Hindlimb muscle (tissue), 1 donor: ENCODE results near the gene XYLT1. TPM values are rescaled to one million over a fixed set of nuclear protein-coding genes. Genes with fewer than 3 reads are reported as not detected.

Experiments used
- DNase-seq: peaks from one replicate; pipeline ENCODE4 v3.0.0-alpha.2; 2013
- polyA plus RNA-seq: library from polyadenylated mRNA; unstranded; fragments of 120-200 nt; gene quantifications from one replicate; pipeline ENCODE4 v1.2.1, GENCODE V29; 2013; ENCODE audit not compliant: insufficient read length

The XYLT1 gene
- polyA plus RNA-seq, 1 donor = 6.4 TPM

GRCh38 chr16:17257426-17258023 is 213.2 kb downstream of the XYLT1 start:
- no peak for DNase-seq

DNA sequence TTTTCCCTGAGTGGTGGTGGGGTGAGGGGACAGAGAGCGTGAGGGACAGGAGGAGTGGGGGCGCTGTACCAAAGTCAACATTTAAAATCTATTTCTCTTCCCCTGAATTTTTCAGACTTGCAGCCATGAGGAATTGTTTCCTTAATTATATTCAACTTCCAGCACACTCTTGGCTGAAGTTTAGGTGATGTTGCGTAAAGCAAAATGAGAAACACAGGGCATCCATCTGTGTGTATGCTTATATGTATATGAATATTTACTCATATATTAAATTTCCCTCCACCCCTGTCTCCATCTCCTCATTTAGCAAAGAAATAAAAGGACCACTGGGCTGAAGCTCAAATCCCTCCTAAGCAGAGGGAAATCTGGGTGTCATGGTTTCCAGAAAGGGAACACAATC is 218.1 kb downstream of the XYLT1 start:
- peak; percentile 34 for DNase-seq

DNA sequence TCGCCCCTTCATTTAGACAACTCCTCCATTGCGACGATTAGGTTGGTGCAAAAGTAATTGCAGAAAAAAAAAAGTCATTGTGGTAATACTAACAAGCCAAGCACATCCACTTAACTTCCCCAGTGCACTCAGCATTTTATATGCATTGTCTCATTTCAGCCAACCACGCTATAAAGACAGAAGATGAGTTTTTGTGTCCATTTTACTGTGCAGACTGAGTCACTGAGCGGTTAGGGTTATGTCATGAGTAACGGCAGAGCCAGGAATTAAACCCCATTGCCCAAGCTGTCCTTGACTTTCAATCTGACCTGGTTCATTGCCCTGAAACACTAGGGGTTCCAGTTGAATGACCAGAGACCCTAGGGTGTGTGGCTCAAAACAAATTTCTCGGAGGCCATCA is 218.7 kb downstream of the XYLT1 start:
- DNase-seq = no peak

DNA sequence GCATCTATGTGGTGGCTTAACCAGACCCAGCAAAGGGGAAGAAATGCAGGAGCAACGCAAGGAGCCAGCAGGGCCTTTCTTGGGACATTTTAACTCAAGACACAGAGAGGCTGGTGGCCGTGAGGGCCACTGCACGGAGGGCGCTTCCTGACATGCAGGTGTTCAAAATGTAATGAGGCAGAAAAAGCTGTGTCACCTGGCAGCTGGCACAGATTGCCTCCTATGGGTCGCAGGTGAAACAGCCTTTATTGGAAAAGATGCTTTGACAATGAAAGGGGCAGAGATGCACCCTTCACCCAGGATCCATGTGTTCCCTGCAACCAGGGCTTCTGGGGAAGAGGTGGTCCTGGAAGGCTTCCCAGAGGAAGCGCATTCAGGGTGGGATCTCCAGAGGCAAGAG is 219.3 kb downstream of the XYLT1 start:
- DNase-seq = no peak

DNA sequence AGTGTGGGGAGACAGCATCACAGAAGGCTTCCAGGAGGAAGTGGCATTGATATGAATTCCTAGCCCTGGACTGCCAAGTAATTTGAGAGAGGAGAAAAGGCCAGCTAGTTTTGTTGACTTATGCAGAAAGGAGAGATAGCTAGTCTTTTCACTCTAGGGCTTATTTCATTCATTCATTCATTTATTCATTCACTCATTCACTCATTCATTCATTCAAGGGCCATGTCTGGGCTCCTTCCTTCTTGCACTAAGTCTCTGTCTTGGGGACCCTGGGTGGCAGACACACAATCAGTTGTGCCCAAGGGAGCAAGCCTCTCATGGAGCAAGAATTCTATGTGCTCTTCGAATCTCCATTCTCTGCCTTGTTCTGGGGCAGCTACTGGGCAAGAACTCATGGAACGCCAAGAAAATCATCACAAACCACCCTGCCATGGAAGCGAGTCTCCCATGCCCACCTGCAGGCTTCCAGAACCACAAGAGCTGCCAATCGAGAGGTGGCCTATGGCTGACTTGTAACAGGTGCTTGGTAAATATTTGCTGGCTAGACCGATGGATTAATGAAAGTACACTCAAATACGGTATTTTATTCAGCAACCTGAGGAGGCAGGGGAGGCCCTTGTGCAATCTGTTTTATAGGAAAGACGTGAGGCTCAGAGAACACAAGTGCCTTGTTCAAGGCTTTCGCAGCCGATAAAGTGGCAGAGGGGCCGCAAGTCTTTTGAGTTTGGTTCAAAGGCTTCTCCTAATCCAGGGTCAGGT is 223.6 kb downstream of the XYLT1 start:
- DNase-seq = no peak

- DNase-seq = no peak
Observed at GRCh38 chr16:17246268-17246885, 224.4 kb downstream of the XYLT1 start.

DNA sequence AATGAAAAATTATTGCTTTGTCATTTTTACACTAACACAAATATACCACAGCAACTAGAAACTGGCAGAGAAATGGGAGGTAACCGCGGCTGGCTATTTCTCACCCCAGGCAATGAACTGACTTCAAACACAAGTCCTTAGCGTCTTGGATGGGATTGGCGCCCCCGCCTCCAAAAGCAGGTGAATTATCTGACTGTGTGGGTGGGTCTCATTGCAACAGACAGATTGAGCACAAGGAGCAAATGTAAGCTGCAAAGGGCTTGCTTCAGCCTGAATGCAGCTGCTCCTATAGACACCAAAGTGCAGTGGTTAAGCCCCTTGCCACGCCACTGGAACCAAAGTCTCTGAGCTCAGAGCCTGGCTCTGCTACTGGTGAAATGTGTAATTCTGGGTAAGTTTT is 225.0 kb downstream of the XYLT1 start:
- no peak for DNase-seq

DNA sequence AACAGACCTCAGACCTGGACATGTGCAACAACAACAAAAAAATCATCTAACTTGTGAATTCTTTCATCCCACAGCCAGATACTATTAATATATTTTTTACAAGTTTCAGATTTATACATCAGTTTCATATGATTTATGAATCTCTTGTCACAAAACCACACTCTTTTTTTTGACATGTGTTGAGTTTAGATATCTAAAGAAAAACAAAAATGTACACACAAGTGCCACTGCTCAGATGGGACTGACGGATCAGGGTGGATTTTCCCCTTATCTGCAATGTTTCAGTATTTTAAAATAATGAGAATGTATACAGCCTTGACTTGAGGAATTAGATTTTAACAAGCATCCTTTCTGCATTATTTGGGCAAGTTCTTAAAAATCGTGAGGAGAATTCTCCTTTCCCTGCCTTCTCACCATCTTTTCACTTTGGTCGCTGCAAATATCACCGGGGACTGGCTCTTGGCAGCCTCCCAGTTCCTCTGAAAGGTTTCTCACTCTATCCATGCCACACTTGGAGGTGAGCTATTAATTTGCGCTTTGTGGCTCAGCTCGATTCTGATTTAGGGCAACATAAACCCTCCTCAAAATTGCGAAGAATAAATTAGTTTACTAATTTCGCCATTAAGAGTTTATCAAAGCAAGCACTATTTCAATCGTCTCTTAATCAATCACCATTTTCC is 225.7 kb downstream of the XYLT1 start:
- no peak for DNase-seq

DNA sequence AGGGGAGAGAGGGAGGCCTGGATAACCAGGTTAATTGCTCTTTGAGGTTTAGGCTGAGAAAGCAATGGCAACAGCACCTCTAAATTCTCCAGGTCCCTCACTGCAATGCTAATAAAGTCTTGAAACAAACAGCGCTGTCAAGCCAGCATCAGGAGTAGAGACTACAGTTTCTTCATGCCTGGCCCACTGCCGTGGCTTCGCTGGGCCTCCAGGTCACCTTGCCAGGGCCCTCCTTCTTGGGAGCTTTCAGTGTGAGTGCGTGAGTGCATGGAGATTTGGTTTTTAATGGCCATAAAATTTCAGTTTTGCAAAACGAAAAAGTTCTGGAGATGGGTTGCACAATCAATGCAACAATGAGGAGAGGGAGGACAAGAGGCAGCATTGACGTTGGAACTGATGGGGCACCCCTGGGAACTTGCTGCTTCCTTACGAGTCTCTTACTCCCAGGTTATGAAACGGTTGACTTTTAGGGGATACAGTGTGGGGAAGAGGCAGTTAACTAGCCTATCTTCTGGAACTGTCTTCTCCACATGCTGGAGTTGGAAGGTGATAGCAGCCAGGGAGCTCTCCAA is 229.4 kb downstream of the XYLT1 start:
- no peak for DNase-seq

- DNase-seq = no peak
Observed at GRCh38 chr16:17238285-17239028, 232.3 kb downstream of the XYLT1 start.

- no peak for DNase-seq
Observed at GRCh38 chr16:17237350-17237944, 233.3 kb downstream of the XYLT1 start.

DNA sequence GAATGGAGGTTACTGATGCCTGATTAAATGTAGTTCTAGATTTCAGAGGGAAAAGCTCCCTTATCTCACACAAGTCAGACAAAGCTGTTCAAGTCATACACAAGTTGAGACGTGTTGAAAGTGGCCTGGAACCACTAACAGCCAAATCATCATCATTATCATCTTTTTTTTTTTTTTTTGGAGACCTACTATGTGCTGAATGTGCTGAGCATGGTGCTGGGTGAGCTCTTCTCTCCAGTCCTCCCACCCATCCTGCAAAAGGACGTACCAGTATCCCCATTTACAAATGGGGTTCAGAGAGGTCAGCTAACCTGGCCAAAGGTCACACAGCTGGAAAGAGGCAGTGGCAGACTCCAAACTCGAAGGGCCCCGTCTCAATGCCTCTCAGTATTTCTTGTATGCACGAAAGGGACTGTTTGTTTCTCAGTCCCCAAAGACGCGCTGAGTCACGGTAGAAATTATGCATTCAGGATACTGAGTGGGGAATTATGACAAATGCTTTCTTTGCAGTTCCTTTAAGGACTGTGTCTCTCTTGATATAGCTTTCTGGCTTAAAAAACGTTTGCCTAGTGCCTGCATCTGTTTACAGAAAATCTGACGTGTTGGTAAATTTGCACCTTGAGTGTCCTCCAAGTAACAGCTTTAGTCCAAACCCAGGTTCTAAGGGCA is 235.5 kb downstream of the XYLT1 start:
- DNase-seq = no peak

DNA sequence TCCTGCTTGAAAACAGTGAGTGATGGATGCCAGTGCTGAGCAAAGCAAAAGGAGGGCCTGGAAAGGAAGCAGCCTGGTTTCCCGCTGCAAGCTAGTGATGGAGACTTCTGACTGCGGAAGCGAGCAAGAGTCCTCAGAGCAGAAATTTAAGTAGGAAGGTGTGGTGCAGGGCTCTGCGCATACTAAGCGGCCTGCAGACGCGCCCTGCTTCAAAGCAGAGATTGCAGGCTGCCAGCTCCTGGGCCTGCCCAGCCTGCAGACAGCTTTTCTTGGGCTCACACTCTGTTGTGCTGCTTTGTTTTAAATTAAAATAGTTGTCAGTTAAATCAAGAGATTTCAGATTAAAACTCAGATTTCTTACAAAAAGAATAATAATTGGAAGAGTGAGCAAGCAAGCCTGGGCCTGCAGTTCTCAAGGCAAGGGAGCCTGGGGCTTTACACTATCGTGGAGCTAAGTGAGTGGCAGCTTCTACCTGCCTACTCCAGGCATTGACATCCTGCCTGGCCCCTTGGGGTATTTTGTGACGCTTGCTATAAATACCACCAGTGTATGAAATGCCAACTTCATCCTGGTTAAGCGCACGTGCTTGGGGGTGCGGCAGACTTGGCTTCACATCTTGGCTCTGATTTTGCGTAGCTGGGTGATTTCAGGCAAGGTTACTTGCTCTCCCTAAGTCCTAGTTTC is 237.3 kb downstream of the XYLT1 start:
- DNase-seq = no peak

- no peak for DNase-seq
Observed at GRCh38 chr16:17232487-17232886, 238.3 kb downstream of the XYLT1 start.

GRCh38 chr16:17231972-17232371 is 238.8 kb downstream of the XYLT1 start:
- no peak for DNase-seq

- DNase-seq = no peak
Observed at GRCh38 chr16:17230932-17231581, 239.7 kb downstream of the XYLT1 start.

DNA sequence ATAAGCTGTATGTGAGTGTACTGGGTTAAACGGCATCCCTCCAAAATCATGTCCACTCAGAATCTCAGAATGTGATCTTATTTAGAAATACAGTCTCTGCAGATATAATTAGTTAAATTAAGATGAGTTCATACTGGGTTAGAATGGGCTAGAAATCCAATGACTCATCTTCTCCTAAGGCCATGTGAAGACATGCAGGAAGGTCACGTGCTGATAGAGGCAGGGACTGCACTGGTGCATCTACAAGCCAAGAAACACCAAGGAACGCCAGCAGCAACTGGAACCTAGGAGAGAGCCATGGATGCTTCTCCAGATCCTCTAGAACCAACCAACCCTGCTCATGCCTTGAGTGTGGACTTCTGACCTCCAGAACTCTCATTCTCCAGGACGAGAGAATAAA is 241.0 kb downstream of the XYLT1 start:
- no peak for DNase-seq

- DNase-seq = no peak
Observed at GRCh38 chr16:17229131-17229530, 241.6 kb downstream of the XYLT1 start.

DNA sequence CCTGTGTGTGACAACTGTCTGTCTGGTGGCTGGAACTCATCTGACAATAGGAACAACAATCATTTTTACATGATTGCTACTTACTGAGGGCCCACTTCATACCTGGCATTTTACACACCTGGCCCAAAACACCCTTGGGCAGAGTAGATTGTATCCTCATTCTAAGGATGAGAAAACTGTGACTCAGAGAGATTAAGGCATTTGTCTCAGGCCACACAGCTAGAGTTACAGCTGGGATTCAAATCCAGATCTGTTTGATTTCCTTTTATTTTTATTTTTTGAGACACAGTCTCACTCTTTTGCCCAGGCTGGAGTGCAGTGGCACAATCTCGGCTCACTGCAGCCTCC is 242.1 kb downstream of the XYLT1 start:
- DNase-seq = no peak

- DNase-seq = no peak
Observed at GRCh38 chr16:17228048-17228707, 242.6 kb downstream of the XYLT1 start.
